Measurements from ENCODE around the gene KRT1. TPM values are rescaled to one million over a fixed set of nuclear protein-coding genes. Genes with fewer than 3 reads are reported as not detected.

Gene KRT1
- total and polyA plus RNA-seq, 2 donors (not counting 1 experiment from before 2014, with no cell fraction given): not detected

DNA sequence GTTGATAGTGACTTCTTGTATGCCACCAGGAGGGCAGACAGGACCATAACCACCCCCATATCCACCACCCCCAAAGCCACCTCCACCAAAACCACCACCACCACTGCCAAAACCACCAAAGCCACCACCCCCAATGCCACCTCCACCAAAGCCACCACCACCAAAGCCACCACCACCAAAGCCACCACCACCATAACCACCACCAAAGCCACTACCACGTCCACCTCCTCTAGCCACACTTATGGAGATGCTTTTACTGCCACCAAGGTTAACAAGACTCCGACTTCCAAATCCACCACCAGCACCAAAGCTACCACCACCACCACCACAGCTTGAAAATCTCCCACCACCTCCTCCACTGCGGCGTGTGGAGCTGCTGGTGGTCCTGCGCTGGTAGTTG lies 332 bp downstream of the KRT1 start:
- WGBS (ENCODE audit: insufficient coverage): 79% methylated on average over 2 of the region's 5 CpGs
- POLR2A ChIA-PET: no interaction called here
- Histone ChIP-seq H3K36me3 (replicated peaks in 1 of 2; ENCODE audit: control extremely low read depth in 1 of 2, control insufficient read depth in 1 of 2, extremely low read depth in 1 of 2, insufficient read depth in 2 of 2, low read length in 1 of 2) (no peaks in the 10 kb centered on the region), H3K79me2 (ENCODE audit: control insufficient read depth, insufficient read depth, low read length) (no peaks in the 10 kb centered on the region), H3K9me3 (ENCODE audit: control extremely low read depth in 1 of 3, control insufficient read depth in 2 of 3, insufficient read depth in 1 of 3, low read length in 2 of 3) (no peaks in the 10 kb centered on the region), H3K4me1 (ENCODE audit: control insufficient read depth in 2 of 2, insufficient read depth in 2 of 2, low read length in 2 of 2) (no peaks in the 10 kb centered on the region), H3K9ac (ENCODE audit: low read length) (no peak overlapping the region), H3K4me3 (ENCODE audit: control extremely low read depth in 1 of 5, extremely low read depth in 1 of 5, insufficient read depth in 1 of 5, low read depth in 2 of 5, low read length in 4 of 5) (no peak overlapping the region), H2AFZ (ENCODE audit: insufficient read depth, low read depth, low read length, poor library complexity, severe bottlenecking) (no peak overlapping the region), H3K27me3 (replicated peaks in 1 of 4; ENCODE audit: control extremely low read depth in 1 of 4, control insufficient read depth in 3 of 4, insufficient read depth in 4 of 4, low read length in 3 of 4) (no peaks in the 10 kb centered on the region), H4K20me1 (ENCODE audit: control insufficient read depth, insufficient read depth, low read length, poor library complexity, severe bottlenecking) (no peaks in the 10 kb centered on the region), H3K27ac (ENCODE audit: low read length in 2 of 2) (no peak overlapping the region), H3K4me2 (replicated peaks; ENCODE audit: low read depth, low read length, poor library complexity, severe bottlenecking) (no peak overlapping the region)
- H3K9me3 Mint-ChIP-seq (ENCODE audit: insufficient read depth): no peaks in the 10 kb centered on the region
- peaks cover 39% of the 10 kb centered on the region for H3K27me3 Mint-ChIP-seq
- no peak for ATAC-seq (ENCODE audit: low read depth)
- DNase-seq: no peak
- CTCF ChIA-PET: no interaction called here
- H3K4me3 Mint-ChIP-seq: no peak overlapping the region
- no peak overlapping the region for H3K27ac Mint-ChIP-seq
- H3K4me1 Mint-ChIP-seq: no peaks in the 10 kb centered on the region
- TF ChIP-seq EZH2 (IDR thresholded peaks at IDR 0.05; ENCODE audit: borderline replicate concordance, insufficient read depth, low read depth, low read length, poor library complexity, severe bottlenecking): no peak
- TF ChIP-seq, protein P1, sequence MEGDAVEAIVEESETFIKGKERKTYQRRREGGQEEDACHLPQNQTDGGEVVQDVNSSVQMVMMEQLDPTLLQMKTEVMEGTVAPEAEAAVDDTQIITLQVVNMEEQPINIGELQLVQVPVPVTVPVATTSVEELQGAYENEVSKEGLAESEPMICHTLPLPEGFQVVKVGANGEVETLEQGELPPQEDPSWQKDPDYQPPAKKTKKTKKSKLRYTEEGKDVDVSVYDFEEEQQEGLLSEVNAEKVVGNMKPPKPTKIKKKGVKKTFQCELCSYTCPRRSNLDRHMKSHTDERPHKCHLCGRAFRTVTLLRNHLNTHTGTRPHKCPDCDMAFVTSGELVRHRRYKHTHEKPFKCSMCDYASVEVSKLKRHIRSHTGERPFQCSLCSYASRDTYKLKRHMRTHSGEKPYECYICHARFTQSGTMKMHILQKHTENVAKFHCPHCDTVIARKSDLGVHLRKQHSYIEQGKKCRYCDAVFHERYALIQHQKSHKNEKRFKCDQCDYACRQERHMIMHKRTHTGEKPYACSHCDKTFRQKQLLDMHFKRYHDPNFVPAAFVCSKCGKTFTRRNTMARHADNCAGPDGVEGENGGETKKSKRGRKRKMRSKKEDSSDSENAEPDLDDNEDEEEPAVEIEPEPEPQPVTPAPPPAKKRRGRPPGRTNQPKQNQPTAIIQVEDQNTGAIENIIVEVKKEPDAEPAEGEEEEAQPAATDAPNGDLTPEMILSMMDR (IDR thresholded peaks at IDR 0.05): no peak
- intact Hi-C loops (cut with micrococcal nuclease): no loop called here

DNA sequence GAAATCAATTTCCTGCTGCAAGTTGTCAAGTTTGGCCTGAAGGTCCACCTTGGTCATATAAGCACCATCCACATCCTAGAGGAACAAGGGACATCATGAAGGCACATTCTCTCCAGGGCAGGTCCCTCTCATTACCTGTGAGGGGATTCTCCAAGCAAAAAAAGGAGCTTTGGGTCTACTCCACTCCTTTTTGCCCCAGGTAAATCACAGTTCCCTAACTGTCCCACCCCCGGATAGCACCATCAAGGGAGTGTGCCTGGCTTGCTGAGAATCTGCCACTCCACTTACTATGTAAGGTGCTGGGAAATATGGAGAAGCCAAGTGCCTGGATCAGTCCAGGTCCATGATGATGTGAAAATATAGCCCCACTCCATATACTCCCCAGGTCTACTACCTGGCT lies 2.5 kb downstream of the KRT1 start:
- peaks cover 27% of the 10 kb centered on the region for H3K27me3 Mint-ChIP-seq
- no peaks in the 10 kb centered on the region for H3K9me3 ChIP-seq (ENCODE audit: control extremely low read depth in 1 of 3, control insufficient read depth in 2 of 3, insufficient read depth in 1 of 3, low read length in 2 of 3)
- no peaks in the 10 kb centered on the region for H3K4me1 ChIP-seq (ENCODE audit: control insufficient read depth in 2 of 2, insufficient read depth in 2 of 2, low read length in 2 of 2)
- no peak overlapping the region for H3K4me3 Mint-ChIP-seq
- H3K27ac ChIP-seq (ENCODE audit: low read length in 2 of 2): no peak overlapping the region
- ChIA-PET CTCF (no interaction called here), POLR2A (no interaction called here)
- H3K4me1 Mint-ChIP-seq: no peaks in the 10 kb centered on the region
- no peak for DNase-seq
- no peak overlapping the region for H3K4me2 ChIP-seq (replicated peaks; ENCODE audit: low read depth, low read length, poor library complexity, severe bottlenecking)
- H3K79me2 ChIP-seq (ENCODE audit: control insufficient read depth, insufficient read depth, low read length): no peaks in the 10 kb centered on the region
- TF ChIP-seq, protein P1 (IDR thresholded peaks at IDR 0.05): no peak
- H3K27ac Mint-ChIP-seq: no peak overlapping the region
- H3K4me3 ChIP-seq (ENCODE audit: control extremely low read depth in 1 of 5, extremely low read depth in 1 of 5, insufficient read depth in 1 of 5, low read depth in 2 of 5, low read length in 4 of 5): no peak overlapping the region
- ATAC-seq (ENCODE audit: low read depth): no peak
- no peaks in the 10 kb centered on the region for H3K9me3 Mint-ChIP-seq (ENCODE audit: insufficient read depth)
- H3K9ac ChIP-seq (ENCODE audit: low read length): no peak overlapping the region
- no peaks in the 10 kb centered on the region for H3K27me3 ChIP-seq (replicated peaks in 1 of 4; ENCODE audit: control extremely low read depth in 1 of 4, control insufficient read depth in 3 of 4, insufficient read depth in 4 of 4, low read length in 3 of 4)
- WGBS (ENCODE audit: insufficient coverage): no CpG with 5 or more reads among the region's 1 CpG
- no peaks in the 10 kb centered on the region for H4K20me1 ChIP-seq (ENCODE audit: control insufficient read depth, insufficient read depth, low read length, poor library complexity, severe bottlenecking)
- intact Hi-C loops (cut with micrococcal nuclease): no loop called here
- no peak overlapping the region for H2AFZ ChIP-seq (ENCODE audit: insufficient read depth, low read depth, low read length, poor library complexity, severe bottlenecking)
- no peaks in the 10 kb centered on the region for H3K36me3 ChIP-seq (replicated peaks in 1 of 2; ENCODE audit: control extremely low read depth in 1 of 2, control insufficient read depth in 1 of 2, extremely low read depth in 1 of 2, insufficient read depth in 2 of 2, low read length in 1 of 2)
